Colonic mucosa (tissue), 4 donors: Measurements from ENCODE around the gene C1orf105. TPM values are rescaled to one million over a fixed set of nuclear protein-coding genes. Genes with fewer than 3 reads are reported as not detected.

Experiments used
- DNase-seq: peaks from one replicate; pipeline ENCODE4 v3.0.0-alpha.2; 2020
- H3K27ac ChIP-seq: fragments of 200-600 bp; one replicate; pipeline ENCODE4 v1.8.0; 2021
- H3K27me3 ChIP-seq: fragments of 200-600 bp; one replicate; pipeline ENCODE4 v1.8.0; 2021
- H3K36me3 ChIP-seq: fragments of 200-600 bp; one replicate; pipeline ENCODE4 v1.8.0; 2021
- H3K4me1 ChIP-seq: fragments of 200-600 bp; one replicate; pipeline ENCODE4 v1.8.0; 2021; ENCODE audit warnings: mild to moderate bottlenecking
- H3K4me3 ChIP-seq: fragments of 200-600 bp; one replicate; pipeline ENCODE4 v1.8.0; 2021
- H3K9ac ChIP-seq, 2 donors: one replicate each; pipeline ENCODE4 v1.7.0; 2013; ENCODE audit warnings: control low read depth in 2 of 2, low read depth in 2 of 2, low read length in 2 of 2
- H3K9me3 ChIP-seq: fragments of 200-600 bp; one replicate; pipeline ENCODE4 v1.8.0; 2021
- intact Hi-C: fragments of 100-400 bp; cut with DNase I; formaldehyde crosslinking; loops from one replicate; pipeline ENCODE4 v1.14.1; 2022
- total RNA-seq, 2 donors: library from RNA; stranded (reverse); fragmentation: NEBNext Ultra II Directional in 1 of 2; extraction: Animal tissue kit (Norgen Biotek cat#: 25700) in 1 of 2; gene quantifications; one replicate each; pipeline ENCODE4 v1.2.1, GENCODE V29; 2021
- TF ChIP-seq, protein P1 (sequence below): fragments of 200-600 bp; IDR thresholded peaks from one replicate; pipeline ENCODE4 v1.8.0; 2022; ENCODE audit warnings: antibody characterized with exemption, mild to moderate bottlenecking
- donor health status: healthy.
- donor health status: DM: no; HTN: no; CAD: no.
- donor health status: DM: no; HTN: no; CAD: no.

C1orf105 gene
- total RNA-seq, 2 donors from 2014 or later = not detected

DNA sequence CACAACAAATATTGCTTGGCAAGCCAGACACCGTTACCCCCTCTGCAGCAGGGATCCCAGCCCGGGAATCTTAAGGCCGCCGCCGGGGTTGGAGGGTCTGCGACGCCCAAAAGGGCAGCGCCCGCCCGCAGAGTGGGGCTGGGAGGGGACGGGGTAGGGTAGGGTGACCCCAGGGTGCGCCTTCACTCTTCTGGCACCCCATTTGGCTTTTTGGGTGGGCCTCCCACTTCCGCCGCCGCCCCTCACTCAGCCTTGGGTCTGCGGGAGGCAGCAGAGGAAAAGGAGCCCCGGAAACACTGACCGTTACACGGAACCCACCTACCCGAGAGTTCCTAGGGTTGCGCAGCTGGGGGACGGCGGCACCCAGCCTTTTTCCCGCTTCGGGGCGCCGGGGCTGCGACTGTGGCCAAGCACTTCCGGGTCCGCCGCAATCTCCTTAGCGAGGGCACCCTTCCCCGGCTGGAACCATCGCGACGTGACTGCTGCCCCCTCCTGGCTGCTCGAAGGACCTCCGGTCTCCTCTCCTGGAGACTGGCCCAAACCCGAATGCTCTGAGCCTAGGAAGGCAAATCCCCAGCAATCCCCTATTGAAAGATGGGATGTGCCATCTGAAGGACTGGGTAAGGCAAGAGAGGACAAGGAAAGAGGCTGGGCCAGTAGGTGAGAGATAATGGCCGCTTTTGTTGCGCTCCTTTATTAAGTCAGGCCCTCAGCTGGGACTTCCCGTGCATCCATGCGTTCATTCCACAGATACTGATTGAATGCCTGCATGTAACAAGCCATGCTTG, 23.4 kb downstream of the C1orf105 start, which contains the start of gene PIGC:
TSS of gene PIGC (minus strand) at position 404 of the 788 bp plus-strand sequence. CDS start 1,447 bp downstream, outside the sequence.
- peak; percentile 94 for DNase-seq
- Histone ChIP-seq H3K27me3 (no peaks in the 10 kb centered on the region), H3K36me3 (no peaks in the 10 kb centered on the region), H3K9ac (peak within 1 kb of the TSS; percentile 76 to 98), H3K4me1 (peaks cover 4% of the 10 kb centered on the region), H3K4me3 (peak within 1 kb of the TSS; percentile 74), H3K27ac (peak within 1 kb of the TSS; percentile 63), H3K9me3 (no peaks in the 10 kb centered on the region)
- intact Hi-C loops = loop anchor here (10.0 kb wide), 1 partner anchor 439 kb away; no protein-coding TSS in a partner anchor
- TF ChIP-seq, protein P1, sequence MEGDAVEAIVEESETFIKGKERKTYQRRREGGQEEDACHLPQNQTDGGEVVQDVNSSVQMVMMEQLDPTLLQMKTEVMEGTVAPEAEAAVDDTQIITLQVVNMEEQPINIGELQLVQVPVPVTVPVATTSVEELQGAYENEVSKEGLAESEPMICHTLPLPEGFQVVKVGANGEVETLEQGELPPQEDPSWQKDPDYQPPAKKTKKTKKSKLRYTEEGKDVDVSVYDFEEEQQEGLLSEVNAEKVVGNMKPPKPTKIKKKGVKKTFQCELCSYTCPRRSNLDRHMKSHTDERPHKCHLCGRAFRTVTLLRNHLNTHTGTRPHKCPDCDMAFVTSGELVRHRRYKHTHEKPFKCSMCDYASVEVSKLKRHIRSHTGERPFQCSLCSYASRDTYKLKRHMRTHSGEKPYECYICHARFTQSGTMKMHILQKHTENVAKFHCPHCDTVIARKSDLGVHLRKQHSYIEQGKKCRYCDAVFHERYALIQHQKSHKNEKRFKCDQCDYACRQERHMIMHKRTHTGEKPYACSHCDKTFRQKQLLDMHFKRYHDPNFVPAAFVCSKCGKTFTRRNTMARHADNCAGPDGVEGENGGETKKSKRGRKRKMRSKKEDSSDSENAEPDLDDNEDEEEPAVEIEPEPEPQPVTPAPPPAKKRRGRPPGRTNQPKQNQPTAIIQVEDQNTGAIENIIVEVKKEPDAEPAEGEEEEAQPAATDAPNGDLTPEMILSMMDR = peak; percentile 78

DNA sequence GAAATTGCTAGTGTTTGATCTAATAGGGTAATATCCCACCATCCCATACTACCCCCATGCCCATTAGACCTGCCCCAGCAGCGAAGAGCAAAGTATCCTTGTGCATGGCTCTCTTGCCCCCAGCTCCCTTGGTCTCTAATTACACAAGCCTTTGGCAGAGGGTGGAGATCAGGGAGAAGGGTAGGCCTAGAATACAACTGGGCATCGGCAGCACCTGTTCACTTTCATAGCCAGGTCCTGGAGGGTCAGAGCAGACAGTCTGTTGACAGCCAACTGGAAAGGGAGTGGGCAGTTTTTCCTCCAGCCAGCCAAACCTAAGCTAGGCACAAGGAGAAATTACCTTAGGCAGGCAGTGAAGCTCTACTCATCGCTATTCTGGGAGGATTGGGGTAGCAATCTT, 26.1 kb downstream of the C1orf105 start:
- H3K27ac ChIP-seq = no peak overlapping the region
- intact Hi-C loops = loop anchor here (5.0 to 10.0 kb wide), 2 partner anchors 271 to 442 kb away; no protein-coding TSS in a partner anchor
- H3K4me3 ChIP-seq = no peak overlapping the region
- peaks cover 4% of the 10 kb centered on the region for H3K4me1 ChIP-seq
- no peaks in the 10 kb centered on the region for H3K27me3 ChIP-seq
- H3K9me3 ChIP-seq = no peaks in the 10 kb centered on the region
- no peaks in the 10 kb centered on the region for H3K36me3 ChIP-seq
- DNase-seq = no peak
- no peak overlapping the region for H3K9ac ChIP-seq
- TF ChIP-seq, protein P1 = no peak

GRCh38 chr1:172447641-172448040, 27.2 kb downstream of the C1orf105 start:
- peaks cover 3% of the 10 kb centered on the region for H3K4me1 ChIP-seq
- no peaks in the 10 kb centered on the region for H3K9me3 ChIP-seq
- H3K4me3 ChIP-seq = no peak overlapping the region
- intact Hi-C loops = loop anchor here (5.0 to 10.0 kb wide), 2 partner anchors 270 to 443 kb away; no protein-coding TSS in a partner anchor
- DNase-seq = no peak
- TF ChIP-seq, protein P1 = no peak
- no peaks in the 10 kb centered on the region for H3K27me3 ChIP-seq
- no peak overlapping the region for H3K27ac ChIP-seq
- no peaks in the 10 kb centered on the region for H3K36me3 ChIP-seq
- H3K9ac ChIP-seq = no peak overlapping the region

GRCh38 chr1:172448995-172449584, 28.6 kb downstream of the C1orf105 start:
- Histone ChIP-seq H3K36me3 (no peaks in the 10 kb centered on the region), H3K9me3 (no peaks in the 10 kb centered on the region), H3K27ac (no peak overlapping the region), H3K4me1 (peaks cover 6% of the 10 kb centered on the region), H3K9ac (no peak overlapping the region), H3K4me3 (no peak overlapping the region), H3K27me3 (no peaks in the 10 kb centered on the region)
- TF ChIP-seq, protein P1 = no peak
- intact Hi-C loops = loop anchor here (5.0 to 10.0 kb wide), 2 partner anchors 268 to 444 kb away; no protein-coding TSS in a partner anchor
- DNase-seq = no peak
